Subcutaneous abdominal adipose tissue (tissue), 5 donors: ENCODE data around the gene INHBE.

ENCODE experiments used
- H3K27ac ChIP-seq: one replicate; pipeline ENCODE4 v1.7.0; 2013; ENCODE audit warnings: low read depth, mild to moderate bottlenecking, inconsistent platforms, low read length, moderate library complexity
- H3K27me3 ChIP-seq, 5 donors: one replicate each; pipeline ENCODE4 v1.7.0; 2013; ENCODE audit warnings: low read length in 5 of 5, inconsistent platforms in 1 of 5; ENCODE audit not compliant: control insufficient read depth in 5 of 5, insufficient read depth in 4 of 5
- H3K36me3 ChIP-seq, 5 donors: one replicate each; pipeline ENCODE4 v1.7.0; 2013; ENCODE audit warnings: low read length in 5 of 5; ENCODE audit not compliant: control insufficient read depth in 5 of 5, insufficient read depth in 5 of 5
- H3K4me1 ChIP-seq, 5 donors: one replicate each; pipeline ENCODE4 v1.7.0; 2013; ENCODE audit warnings: low read length in 5 of 5, mild to moderate bottlenecking in 3 of 5, moderate library complexity in 1 of 5; ENCODE audit not compliant: control insufficient read depth in 5 of 5, insufficient read depth in 5 of 5
- H3K4me3 ChIP-seq, 5 donors: one replicate each; pipeline ENCODE4 v1.7.0; 2013; ENCODE audit warnings: low read length in 5 of 5, low read depth in 1 of 5
- H3K9ac ChIP-seq, 5 donors: one replicate each; pipeline ENCODE4 v1.7.0; 2013; ENCODE audit warnings: low read length in 5 of 5, mild to moderate bottlenecking in 4 of 5, moderate library complexity in 3 of 5
- H3K9me3 ChIP-seq, 5 donors: one replicate each; pipeline ENCODE4 v1.7.0; 2013; ENCODE audit warnings: low read length in 5 of 5; ENCODE audit not compliant: control insufficient read depth in 5 of 5
- donor health status: healthy.
- donor health status: healthy.
- donor health status: healthy.
- donor health status: healthy.
- donor health status: healthy.

The INHBE gene

DNA sequence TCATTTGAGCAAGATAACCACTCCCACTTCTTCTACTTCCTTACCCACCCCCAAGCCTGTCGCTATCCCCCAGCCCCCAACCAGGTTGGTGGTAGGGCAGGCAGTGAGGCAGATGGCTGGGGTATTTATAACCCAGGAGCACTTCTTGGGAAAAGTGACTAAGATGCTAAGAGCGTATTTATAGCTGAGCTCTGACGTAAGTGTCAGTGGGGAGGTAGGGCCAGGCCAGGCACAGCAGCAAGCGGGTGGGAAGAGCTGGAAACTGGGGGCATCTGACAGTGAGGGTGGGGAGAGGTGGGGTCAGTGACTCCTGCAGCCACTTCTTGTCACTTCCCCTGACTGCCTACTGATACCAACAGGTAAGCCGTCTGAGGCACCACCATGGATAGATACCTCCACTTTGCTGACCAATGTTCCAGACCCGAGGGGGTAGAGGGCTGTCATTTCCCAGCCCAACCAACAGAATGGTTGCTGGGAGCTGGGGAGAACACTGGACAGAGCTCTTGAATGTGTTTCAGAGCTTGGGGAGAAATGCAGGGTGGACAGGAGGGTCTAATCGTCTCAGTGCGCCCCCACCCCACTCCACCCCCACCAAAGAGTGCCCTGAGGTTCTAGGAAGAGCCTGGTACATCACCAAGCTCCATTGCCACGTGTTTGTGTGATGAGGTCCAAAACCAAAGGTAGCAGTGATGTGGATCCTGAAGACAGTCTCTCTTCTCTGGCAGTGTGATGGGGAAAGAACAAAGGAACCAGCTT is 2.7 kb upstream of the INHBE start:
- no peaks in the 10 kb centered on the region for H3K36me3 ChIP-seq
- no peak overlapping the region for H3K9ac ChIP-seq
- H3K27me3 ChIP-seq = peaks cover 0 to 15% (median 6%) of the 10 kb centered on the region in 5 donors
- no peak overlapping the region for H3K4me3 ChIP-seq
- no peaks in the 10 kb centered on the region for H3K9me3 ChIP-seq
- H3K27ac ChIP-seq = no peak overlapping the region
- H3K4me1 ChIP-seq = peaks cover 0 to 5% (median 0%) of the 10 kb centered on the region in 5 donors

GRCh38 chr12:57452937-57453509 is 2.1 kb upstream of the INHBE start:
- Histone ChIP-seq H3K9me3 (no peaks in the 10 kb centered on the region), H3K36me3 (no peaks in the 10 kb centered on the region), H3K4me1 (peaks cover 0 to 5% (median 0%) of the 10 kb centered on the region in 5 donors), H3K4me3 (no peak overlapping the region), H3K27ac (no peak overlapping the region), H3K27me3 (peaks cover 0 to 15% (median 6%) of the 10 kb centered on the region in 5 donors), H3K9ac (no peak overlapping the region)

- Histone ChIP-seq H3K9me3 (no peaks in the 10 kb centered on the region), H3K4me1 (peaks cover 4 to 14% (median 8%) of the 10 kb centered on the region in 5 donors), H3K36me3 (no peaks in the 10 kb centered on the region), H3K27me3 (peaks cover 0 to 18% (median 6%) of the 10 kb centered on the region in 5 donors), H3K9ac (no peak overlapping the region), H3K27ac (no peak overlapping the region), H3K4me3 (no peak overlapping the region)
Observed at GRCh38 chr12:57454213-57454565, 918 bp upstream of the INHBE start.

GRCh38 chr12:57455374-57456144 is 452 bp downstream of the INHBE start:
- Histone ChIP-seq H3K27ac (no peak overlapping the region), H3K9me3 (no peaks in the 10 kb centered on the region), H3K4me1 (peaks cover 5 to 21% (median 16%) of the 10 kb centered on the region in 5 donors), H3K4me3 (no peak overlapping the region), H3K9ac (no peak overlapping the region), H3K36me3 (no peaks in the 10 kb centered on the region), H3K27me3 (peaks cover 0 to 20% (median 6%) of the 10 kb centered on the region in 5 donors)

DNA sequence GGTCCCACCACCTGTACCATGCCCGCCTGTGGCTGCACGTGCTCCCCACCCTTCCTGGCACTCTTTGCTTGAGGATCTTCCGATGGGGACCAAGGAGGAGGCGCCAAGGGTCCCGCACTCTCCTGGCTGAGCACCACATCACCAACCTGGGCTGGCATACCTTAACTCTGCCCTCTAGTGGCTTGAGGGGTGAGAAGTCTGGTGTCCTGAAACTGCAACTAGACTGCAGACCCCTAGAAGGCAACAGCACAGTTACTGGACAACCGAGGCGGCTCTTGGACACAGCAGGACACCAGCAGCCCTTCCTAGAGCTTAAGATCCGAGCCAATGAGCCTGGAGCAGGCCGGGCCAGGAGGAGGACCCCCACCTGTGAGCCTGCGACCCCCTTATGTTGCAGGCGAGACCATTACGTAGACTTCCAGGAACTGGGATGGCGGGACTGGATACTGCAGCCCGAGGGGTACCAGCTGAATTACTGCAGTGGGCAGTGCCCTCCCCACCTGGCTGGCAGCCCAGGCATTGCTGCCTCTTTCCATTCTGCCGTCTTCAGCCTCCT is 1.1 kb downstream of the INHBE start:
- Histone ChIP-seq H3K36me3 (no peaks in the 10 kb centered on the region), H3K27me3 (peaks cover 0 to 26% (median 8%) of the 10 kb centered on the region in 5 donors), H3K4me3 (no peak overlapping the region), H3K27ac (no peak overlapping the region), H3K9me3 (no peaks in the 10 kb centered on the region), H3K9ac (no peak overlapping the region), H3K4me1 (peaks cover 5 to 27% (median 22%) of the 10 kb centered on the region in 5 donors)

- no peak overlapping the region for H3K9ac ChIP-seq
Observed at GRCh38 chr12:57456737-57457490, 1.8 kb downstream of the INHBE start.

DNA sequence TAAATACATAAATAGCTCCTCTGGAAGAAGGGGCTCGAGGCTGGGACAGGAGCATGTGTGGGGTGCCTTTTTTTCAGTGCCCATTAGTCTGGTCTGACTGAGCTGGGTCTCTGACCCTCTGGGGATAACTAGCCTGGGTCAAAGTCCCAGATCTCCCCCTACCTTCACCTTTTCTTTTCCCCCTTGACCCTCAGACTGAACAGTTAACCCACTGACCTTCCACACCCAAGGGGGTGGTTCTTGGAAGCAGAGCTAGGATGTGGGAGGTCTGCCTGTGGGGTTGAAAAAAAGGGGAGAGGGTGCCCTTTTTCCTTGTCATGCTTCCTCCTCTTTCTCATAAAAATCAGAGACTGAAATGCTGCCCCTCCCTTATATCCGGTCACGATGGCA is 3.6 kb downstream of the INHBE start:
- peak overlapping the region; percentile 86 to 99 (median 88) for H3K4me3 ChIP-seq
- peak overlapping the region; percentile 74 for H3K27ac ChIP-seq
- H3K36me3 ChIP-seq = no peaks in the 10 kb centered on the region
- H3K9ac ChIP-seq = peak overlapping the region; percentile 9 to 89 (median 72)
- H3K9me3 ChIP-seq = no peaks in the 10 kb centered on the region
- peaks cover 0 to 21% (median 6%) of the 10 kb centered on the region in 5 donors for H3K27me3 ChIP-seq
- H3K4me1 ChIP-seq = peaks cover 5 to 42% (median 36%) of the 10 kb centered on the region in 5 donors

More at GRCh38 chr12:57456737-57457490, 1.8 kb downstream of the INHBE start:
- H3K27ac ChIP-seq = no peak overlapping the region
- no peaks in the 10 kb centered on the region for H3K36me3 ChIP-seq
- H3K4me3 ChIP-seq = no peak overlapping the region
- H3K4me1 ChIP-seq = peaks cover 5 to 32% (median 27%) of the 10 kb centered on the region in 5 donors
- no peaks in the 10 kb centered on the region for H3K9me3 ChIP-seq
- H3K27me3 ChIP-seq = peaks cover 0 to 24% (median 9%) of the 10 kb centered on the region in 5 donors

DNA sequence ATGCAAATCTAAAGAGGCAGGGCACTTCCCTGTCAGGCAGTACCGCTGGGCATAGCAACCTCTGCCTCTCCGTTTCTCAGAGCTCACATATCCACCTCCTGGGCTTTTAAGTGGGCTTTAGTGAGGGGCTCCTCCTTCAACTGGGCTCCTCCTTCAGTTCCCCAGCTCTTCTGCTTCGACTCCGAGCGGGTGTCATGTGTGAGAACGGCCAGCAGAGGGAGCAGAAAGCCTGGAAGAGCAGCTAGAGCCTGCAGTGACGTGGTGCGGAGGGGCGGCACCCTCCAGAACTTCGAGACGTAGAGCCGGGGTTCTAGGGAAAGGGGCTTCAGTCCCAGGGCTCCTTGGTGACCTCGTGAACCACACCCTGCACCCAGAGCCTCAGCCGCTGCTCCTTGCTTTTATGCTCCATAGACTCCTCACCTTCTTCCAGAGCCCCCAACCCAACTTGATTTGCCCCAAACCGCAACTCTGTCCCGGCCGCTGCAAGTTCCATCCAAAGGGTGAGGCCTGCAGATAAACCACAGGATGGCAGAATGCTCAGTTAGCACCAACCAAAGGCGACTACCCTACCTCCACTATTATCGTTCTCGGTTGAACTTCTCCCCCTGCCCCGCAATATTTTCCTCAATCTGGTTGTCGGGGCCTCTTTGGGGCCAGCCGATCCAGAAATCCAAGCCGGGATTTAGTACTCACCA is 4.1 kb downstream of the INHBE start:
- Histone ChIP-seq H3K4me3 (peak overlapping the region; percentile 86 to 99 (median 88)), H3K27ac (peak overlapping the region; percentile 74), H3K9me3 (no peaks in the 10 kb centered on the region), H3K27me3 (peaks cover 0 to 21% (median 6%) of the 10 kb centered on the region in 5 donors), H3K9ac (peak overlapping the region; percentile 30 to 89 (median 72)), H3K36me3 (no peaks in the 10 kb centered on the region), H3K4me1 (peaks cover 5 to 42% (median 36%) of the 10 kb centered on the region in 5 donors)
